Renal cortical epithelial cell (primary cell): ENCODE measurements around the gene OR7G2. TPM values are rescaled to one million over a fixed set of nuclear protein-coding genes. Genes with fewer than 3 reads are reported as not detected.
"Not testable (repeated sequence)": the region's sequence is repeated elsewhere in the genome, so short reads cannot be mapped to it uniquely, and the experiment has no call there.

ENCODE experiments used
- DNase-seq: peaks from one replicate; pipeline ENCODE4 v3.0.0-alpha.2; 2011; ENCODE audit warnings: low read depth
- total RNA-seq: library from RNA; depleted of rRNA; stranded (reverse); fragments of >200 nt; gene quantifications from 2 replicates; pipeline ENCODE4 v1.2.3, GENCODE V29; 2014

Gene OR7G2
- total RNA-seq, 1 donor from 2014 or later = not detected

DNA sequence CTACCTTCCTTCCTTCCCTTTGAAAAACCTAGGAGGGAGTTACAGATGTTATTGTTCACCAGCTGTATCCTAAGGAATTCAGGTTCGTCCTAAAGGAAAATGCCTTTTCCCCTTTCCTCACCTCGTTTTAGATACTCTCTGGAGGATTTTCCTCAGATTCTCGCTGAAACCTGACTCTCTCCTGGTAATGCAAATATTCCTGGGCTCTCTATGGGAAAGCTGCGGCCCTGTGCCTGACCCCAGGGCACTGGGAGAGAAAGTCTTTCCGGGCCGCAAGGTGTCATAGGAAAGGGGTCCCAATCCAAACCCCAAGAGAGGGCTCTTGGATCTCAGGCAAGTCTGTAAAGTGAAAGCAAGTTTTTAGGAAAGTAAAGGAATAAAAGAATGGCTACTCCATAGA is 33.5 kb downstream of the OR7G2 start:
- no peak for DNase-seq

DNA sequence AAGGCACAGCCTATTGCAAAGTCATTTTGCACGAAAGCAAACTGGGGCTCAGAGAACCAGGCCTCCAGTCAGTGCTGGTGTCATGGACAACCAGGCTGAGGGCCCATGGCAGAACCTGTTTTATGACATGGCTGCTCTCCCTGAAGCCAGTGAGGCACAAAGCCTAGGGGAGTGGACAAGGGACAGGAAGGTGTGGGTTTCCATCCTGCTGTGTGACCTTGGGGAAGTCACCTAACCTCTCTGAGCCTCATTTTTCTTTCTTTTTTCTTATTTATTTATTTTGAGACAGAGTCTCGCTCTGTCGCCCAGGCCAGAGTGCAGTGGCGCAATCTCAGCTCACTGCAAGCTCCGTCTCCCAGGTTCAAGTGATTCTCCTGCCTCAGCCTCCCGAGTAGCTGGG is 35.6 kb downstream of the OR7G2 start:
- not testable (repeated sequence) for DNase-seq

GRCh38 chr19:9070066-9070465 is 37.2 kb downstream of the OR7G2 start:
- peak; percentile 19 for DNase-seq

DNA sequence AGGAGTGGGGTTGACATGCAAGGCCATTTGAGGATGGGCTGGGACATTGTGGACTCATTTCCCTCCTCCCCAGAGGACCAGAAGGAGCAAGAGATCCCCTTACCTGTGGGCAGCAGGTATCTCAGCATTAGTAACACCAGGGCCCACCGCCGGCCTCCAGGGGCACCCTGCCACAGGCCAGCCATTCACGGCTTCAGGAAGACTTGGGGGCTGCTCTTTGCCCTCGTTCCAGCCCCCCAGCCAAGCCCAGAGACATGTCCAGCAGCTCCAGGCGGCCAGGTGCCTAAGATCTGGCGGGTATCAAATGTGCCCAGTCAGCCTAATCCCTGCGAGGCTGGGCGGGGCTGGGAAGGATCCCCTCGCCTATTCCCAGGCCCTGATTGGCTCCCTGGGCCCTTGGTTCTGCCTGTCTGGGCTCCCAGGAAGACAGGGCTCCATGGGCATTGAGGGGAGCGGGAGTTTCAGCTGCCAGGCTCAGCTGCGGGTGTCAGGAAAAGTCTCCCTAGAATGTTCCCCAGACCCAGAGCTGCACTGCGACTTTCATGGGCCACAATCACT is 41.7 kb downstream of the OR7G2 start:
- no peak for DNase-seq

DNA sequence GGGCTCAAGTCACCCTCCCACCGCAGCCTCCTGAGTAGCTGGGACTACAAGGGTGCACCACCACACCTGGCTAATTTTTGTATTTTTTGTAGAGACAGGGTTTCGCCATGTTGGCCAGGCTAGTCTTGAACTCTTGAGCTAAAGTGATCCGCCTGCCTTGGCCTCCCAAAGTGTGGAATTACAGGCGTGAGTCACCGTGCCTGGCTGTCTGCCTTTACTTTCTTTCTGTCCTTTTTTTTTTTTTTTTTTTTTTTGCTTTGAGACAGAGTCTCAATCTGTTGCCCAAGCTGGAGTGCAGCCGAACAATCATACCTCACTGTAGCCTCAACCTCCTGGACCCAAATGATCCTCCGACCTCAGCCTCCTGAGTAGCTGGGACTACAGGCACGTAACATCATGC is 45.4 kb downstream of the OR7G2 start:
- no peak for DNase-seq

DNA sequence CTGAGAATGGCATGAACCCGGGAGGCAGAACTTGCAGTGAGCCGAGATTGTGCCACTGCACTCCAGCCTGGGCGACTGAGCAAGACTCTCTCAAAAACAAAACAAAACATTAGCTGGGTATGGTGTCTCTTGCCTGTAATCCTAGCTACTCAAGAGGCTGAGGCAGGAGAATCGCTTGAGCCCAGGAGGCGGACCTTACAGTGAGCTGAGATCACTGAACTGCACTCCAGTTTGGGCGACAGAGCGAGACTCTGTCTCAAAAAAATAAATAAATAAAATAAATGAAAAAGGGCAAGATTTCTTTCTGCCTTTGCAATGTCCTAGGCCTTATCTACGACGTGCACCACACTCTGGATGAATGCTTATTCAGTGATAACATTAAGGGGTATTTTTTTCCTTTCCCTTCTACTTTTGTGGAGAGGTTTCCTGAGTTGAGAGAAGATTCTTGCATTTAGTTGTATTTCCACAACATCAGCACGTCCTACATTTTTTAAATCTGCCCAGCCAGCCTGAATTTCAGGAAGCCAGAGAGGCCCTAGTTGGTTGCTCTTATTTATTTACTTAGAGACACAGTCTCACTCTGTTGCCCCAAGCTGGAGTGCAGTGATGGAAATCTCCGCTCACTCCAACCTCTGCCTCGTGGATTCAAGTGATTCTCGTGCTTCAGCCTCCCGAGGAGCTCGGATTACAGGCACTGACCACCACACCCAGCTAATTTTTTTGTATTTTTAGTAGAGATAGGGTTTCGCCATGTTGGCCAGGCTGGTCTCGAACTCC is 46.5 kb downstream of the OR7G2 start:
- DNase-seq = no peak

- DNase-seq = peak; percentile 52
Measured at GRCh38 chr19:9058905-9059667, 48.2 kb downstream of the OR7G2 start.

GRCh38 chr19:9057505-9058258 is 49.6 kb downstream of the OR7G2 start:
- DNase-seq = no peak

DNA sequence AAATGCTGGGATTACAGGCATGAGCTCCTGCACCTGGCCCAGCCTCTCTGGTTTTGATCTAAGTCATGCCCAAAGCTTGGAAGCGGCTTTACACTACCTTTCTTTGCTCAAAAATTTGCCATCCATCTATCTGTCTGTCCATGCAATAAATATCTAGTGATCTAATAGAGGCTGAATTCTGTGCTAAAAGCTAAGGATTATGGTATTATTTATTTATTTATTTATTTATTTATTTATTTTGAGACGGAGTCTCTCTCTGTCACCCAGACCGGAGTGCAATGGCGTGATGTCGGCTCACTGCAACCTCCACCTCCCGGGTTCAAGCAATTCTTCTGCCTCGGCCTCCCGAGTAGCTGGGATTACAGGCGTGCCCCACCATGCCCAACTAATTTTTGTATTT is 51.1 kb downstream of the OR7G2 start:
- not testable (repeated sequence) for DNase-seq

GRCh38 chr19:9054765-9055164 is 52.5 kb downstream of the OR7G2 start:
- no peak for DNase-seq

GRCh38 chr19:9054207-9054606 is 53.1 kb downstream of the OR7G2 start:
- DNase-seq = no peak

GRCh38 chr19:9053674-9054073 is 53.6 kb downstream of the OR7G2 start:
- not testable (repeated sequence) for DNase-seq

- no peak for DNase-seq
Measured at GRCh38 chr19:9052894-9053293, 54.4 kb downstream of the OR7G2 start.

Other genes with a start within 250 kb of the OR7G2 start
- 0.45 and 1.0 TPM in 2 replicates for gene MUC16, start 97.1 kb downstream of the OR7G2 start, total RNA-seq
- not detected in 2 replicates for gene OR1M1, start 20.4 kb downstream of the OR7G2 start, total RNA-seq
- gene OR7G1, start 8.3 kb upstream of the OR7G2 start, total RNA-seq = not detected in 2 replicates
- not detected in 2 replicates for gene OR7G3, start 19.5 kb upstream of the OR7G2 start, total RNA-seq
- gene ZNF317, start 32.9 kb upstream of the OR7G2 start, total RNA-seq = 11.6 and 28.3 TPM in 2 replicates
- gene OR7D2, start 71.5 kb upstream of the OR7G2 start, total RNA-seq = under 0.01 TPM in 1 of 2 replicates, not detected in the other
- not detected in 2 replicates for gene OR7D4, start 112.1 kb upstream of the OR7G2 start, total RNA-seq
- not detected in 2 replicates for gene OR7E24, start 143.5 kb upstream of the OR7G2 start, total RNA-seq
- gene ZNF699, start 202.4 kb upstream of the OR7G2 start, total RNA-seq = 8.5 and 10.9 TPM in 2 replicates
- gene ZNF559, start 216.7 kb upstream of the OR7G2 start, total RNA-seq = 6.4 and 14.3 TPM in 2 replicates